Measurements from ENCODE around the gene ARL3. TPM values are rescaled to one million over a fixed set of nuclear protein-coding genes. Genes with fewer than 3 reads are reported as not detected.

Gene ARL3
- total RNA-seq, 1 experiment from 2014 or later = 16.5 TPM

- Histone ChIP-seq H3K79me2 (ENCODE audit: insufficient read depth, low read length) (no peaks in the 10 kb centered on the region; the same call in 1 of the 2 replicates), H4K5ac (ENCODE audit: insufficient read length, low read depth, low read length) (no peak overlapping the region), H3K9me3 (ENCODE audit: control insufficient read depth, low read depth, low read length) (no peaks in the 10 kb centered on the region), H3K79me1 (ENCODE audit: insufficient read depth, low read depth, low read length, poor library complexity, severe bottlenecking) (no peaks in the 10 kb centered on the region), H3T11ph (ENCODE audit: low read length) (no peak overlapping the region), H3K9ac (ENCODE audit: extremely low read depth, insufficient read length, low read length) (no peak overlapping the region), H3K27ac (ENCODE audit: insufficient read length, low read depth, low read length) (no peak overlapping the region), H2AFZ (ENCODE audit: low read length) (no peak overlapping the region), H3K56ac (ENCODE audit: insufficient read length, low read depth, low read length) (no peak overlapping the region), H3K18ac (ENCODE audit: insufficient read length, low read depth, low read length) (no peak overlapping the region), H2BK5ac (ENCODE audit: insufficient read length, low read length) (no peak overlapping the region), H3K23me2 (ENCODE audit: insufficient read length, low read depth, low read length, poor library complexity, severe bottlenecking) (peaks cover 8% of the 10 kb centered on the region), H2BK120ac (ENCODE audit: low read depth, low read length, poor library complexity, severe bottlenecking) (no peak overlapping the region), H4K8ac (replicated peaks; ENCODE audit: insufficient read length, low read depth, low read length) (no peak overlapping the region), H2BK15ac (ENCODE audit: low read depth, low read length) (no peak overlapping the region), H4K91ac (ENCODE audit: insufficient read length, low read depth, low read length) (no peak overlapping the region), H4K20me1 (ENCODE audit: control insufficient read depth, insufficient read depth, insufficient read length) (no peaks in the 10 kb centered on the region), H2AK5ac (ENCODE audit: insufficient read length, low read length) (no peak overlapping the region), H3K4ac (ENCODE audit: low read depth, low read length) (no peak overlapping the region), H2BK12ac (ENCODE audit: insufficient read length, low read depth, low read length) (no peak overlapping the region), H3K14ac (ENCODE audit: insufficient read depth, low read length) (no peak overlapping the region), H2BK20ac (ENCODE audit: low read depth, low read length, poor library complexity, severe bottlenecking) (no peak overlapping the region), H3K27me3 (ENCODE audit: insufficient read depth, low read length) (no peaks in the 10 kb centered on the region), H3K4me2 (ENCODE audit: insufficient read depth, insufficient read length, low read length) (no peak overlapping the region), H3K23ac (ENCODE audit: insufficient read length, low read depth, low read length) (no peak overlapping the region), H3K4me1 (ENCODE audit: insufficient read depth, low read length) (peaks cover 4% of the 10 kb centered on the region)
- no peak overlapping the region for H3K27ac Mint-ChIP-seq
- no peaks in the 10 kb centered on the region for H3K36me3 Mint-ChIP-seq (ENCODE audit: insufficient read depth in 1 of 3, low read depth in 3 of 3)
- H3K27me3 Mint-ChIP-seq (ENCODE audit: low read depth) = peaks cover 4% of the 10 kb centered on the region; the same call in 1 of the 2 replicates
- H3K9me3 Mint-ChIP-seq = peaks cover 0 to 2% of the 10 kb centered on the region in 2 experiments; a peak in 2 of 5 replicates
- H3K4me3 Mint-ChIP-seq = no peak overlapping the region
- H3K4me1 Mint-ChIP-seq = peaks cover 15% of the 10 kb centered on the region in 2 experiments
- no CpG with 5 or more reads among the region's 2 CpGs for WGBS (ENCODE audit: extremely low coverage, insufficient read length, low lambda C conversion rate)
- TF ChIP-seq CTCF (conservative IDR thresholded peaks at IDR 0.05) = no peak
- no peak for DNase-seq
These were observed 74.7 kb downstream of the ARL3 start for GRCh38 chr10:102639537-102639936.
